Neural progenitor cell (in vitro differentiated cells): ENCODE data around the gene RTRAF. TPM values are rescaled to one million over a fixed set of nuclear protein-coding genes. Genes with fewer than 3 reads are reported as not detected.

Source experiments
- DNase-seq: peaks from one replicate; pipeline ENCODE4 v3.0.0-alpha.2; 2016; ENCODE audit warnings: low spot score
- H2AFZ ChIP-seq: fragments of 200-600 bp; sonication (generic); replicated peaks from 2 replicates; pipeline ENCODE4 v1.6.1; 2016; ENCODE audit warnings: antibody characterized with exemption
- H3F3A ChIP-seq: fragments of 200-600 bp; sonication (generic); 2 replicates; pipeline ENCODE4 v1.6.1; 2016; ENCODE audit warnings: antibody characterized with exemption, low read depth
- H3K27ac ChIP-seq: fragments of 200-600 bp; sonication (generic); 2 replicates; pipeline ENCODE4 v1.5.1; 2016; ENCODE audit warnings: mild to moderate bottlenecking
- H3K27me3 ChIP-seq: fragments of 200-600 bp; sonication (generic); 2 replicates; pipeline ENCODE4 v1.6.1; 2016; ENCODE audit warnings: mild to moderate bottlenecking, moderate library complexity
- H3K36me3 ChIP-seq: fragments of 200-600 bp; sonication (generic); 2 replicates; pipeline ENCODE4 v1.5.1; 2016
- H3K4me1 ChIP-seq: fragments of 200-600 bp; sonication (generic); 2 replicates; pipeline ENCODE4 v1.6.1; 2016; ENCODE audit warnings: mixed run types
- H3K4me2 ChIP-seq: fragments of 200-600 bp; sonication (generic); 2 replicates; pipeline ENCODE4 v1.6.1; 2016
- H3K4me3 ChIP-seq: fragments of 200-600 bp; sonication (generic); 2 replicates; pipeline ENCODE4 v1.5.1; 2016
- H3K79me2 ChIP-seq: fragments of 200-600 bp; sonication (generic); 2 replicates; pipeline ENCODE4 v1.6.1; 2016; ENCODE audit warnings: low read depth
- H3K9ac ChIP-seq: fragments of 200-600 bp; sonication (generic); 2 replicates; pipeline ENCODE4 v1.6.1; 2016
- H3K9me3 ChIP-seq: fragments of 200-600 bp; sonication (generic); 2 replicates; pipeline ENCODE4 v1.5.1; 2016; ENCODE audit warnings: low read depth
- H4K20me1 ChIP-seq: fragments of 200-600 bp; sonication (generic); 2 replicates; pipeline ENCODE4 v1.6.1; 2016; ENCODE audit warnings: low read depth
- H3K27ac Mint-ChIP-seq: 3 replicates; pipeline ENCODE4 v1.8.0; 2021; ENCODE audit warnings: mixed read lengths
- H3K27me3 Mint-ChIP-seq: 2 replicates; pipeline ENCODE4 v1.8.0; 2022; ENCODE audit warnings: low read depth, mild to moderate bottlenecking, inconsistent platforms, moderate library complexity, mixed read lengths; ENCODE audit not compliant: insufficient read depth
- H3K36me3 Mint-ChIP-seq: 3 replicates; pipeline ENCODE4 v1.8.0; 2021; ENCODE audit warnings: mixed read lengths
- H3K4me1 Mint-ChIP-seq: 3 replicates; pipeline ENCODE4 v1.8.0; 2021; ENCODE audit warnings: mixed read lengths
- H3K4me3 Mint-ChIP-seq: 3 replicates; pipeline ENCODE4 v1.8.0; 2021; ENCODE audit warnings: mild to moderate bottlenecking, moderate library complexity, mixed read lengths
- H3K9me3 Mint-ChIP-seq: 3 replicates; pipeline ENCODE4 v1.8.0; 2020; ENCODE audit warnings: mixed read lengths
- CTCF ChIP-seq: fragments of 200-600 bp; sonication (generic); IDR thresholded peaks from 2 replicates; pipeline ENCODE4 v1.5.1; 2017; ENCODE audit warnings: antibody characterized with exemption, mild to moderate bottlenecking
- EZH2 ChIP-seq: fragments of 200-600 bp; sonication (generic); IDR thresholded peaks from 2 replicates; pipeline ENCODE4 v1.6.1; 2017; ENCODE audit warnings: antibody characterized with exemption, mild to moderate bottlenecking, moderate library complexity
- EZH2phosphoT487 ChIP-seq: fragments of 200-600 bp; sonication (generic); IDR thresholded peaks from 2 replicates; pipeline ENCODE4 v1.6.1; 2017; ENCODE audit warnings: antibody characterized with exemption
- total RNA-seq: library from RNA; depleted of rRNA; stranded (reverse); fragments of >200 nt; gene quantifications from 2 replicates; pipeline ENCODE4 v1.2.3, GENCODE V29; 2015; ENCODE audit warnings: low replicate concordance

RTRAF gene
- total RNA-seq, 1 donor from 2014 or later: 414 TPM

GRCh38 chr14:52025310-52025709 is 36.0 kb downstream of the RTRAF start:
- Mint-ChIP-seq H3K36me3 (no peaks in the 10 kb centered on the region), H3K27me3 (peaks cover 2% of the 10 kb centered on the region), H3K27ac (no peak overlapping the region), H3K4me3 (no peak overlapping the region), H3K4me1 (no peaks in the 10 kb centered on the region), H3K9me3 (peaks cover 2% of the 10 kb centered on the region)
- Histone ChIP-seq H3K4me1 (peaks cover 15% of the 10 kb centered on the region), H3K27ac (no peak overlapping the region), H3K4me3 (no peak overlapping the region), H3K36me3 (no peaks in the 10 kb centered on the region), H3F3A (no peaks in the 10 kb centered on the region), H4K20me1 (no peaks in the 10 kb centered on the region), H3K4me2 (no peak overlapping the region), H3K27me3 (no peaks in the 10 kb centered on the region), H3K79me2 (no peaks in the 10 kb centered on the region), H2AFZ (no peak overlapping the region), H3K9ac (no peak overlapping the region), H3K9me3 (no peaks in the 10 kb centered on the region)
- DNase-seq: no peak
- TF ChIP-seq CTCF (no peak), EZH2 (no peak), EZH2phosphoT487 (no peak)

GRCh38 chr14:52026017-52026660 is 36.8 kb downstream of the RTRAF start:
- Mint-ChIP-seq H3K27ac (no peak overlapping the region), H3K27me3 (peaks cover 2% of the 10 kb centered on the region), H3K4me3 (no peak overlapping the region), H3K36me3 (no peaks in the 10 kb centered on the region), H3K4me1 (no peaks in the 10 kb centered on the region), H3K9me3 (peaks cover 2% of the 10 kb centered on the region)
- peaks cover 7% of the 10 kb centered on the region for H3K4me1 ChIP-seq
- no peak overlapping the region for H3K27ac ChIP-seq
- TF ChIP-seq EZH2 (no peak), EZH2phosphoT487 (no peak), CTCF (no peak)
- H3K79me2 ChIP-seq: no peaks in the 10 kb centered on the region
- H3K4me2 ChIP-seq: no peak overlapping the region
- no peaks in the 10 kb centered on the region for H3K27me3 ChIP-seq
- no peak overlapping the region for H3K4me3 ChIP-seq
- H2AFZ ChIP-seq: no peak overlapping the region
- H3K9ac ChIP-seq: no peak overlapping the region
- H4K20me1 ChIP-seq: no peaks in the 10 kb centered on the region
- DNase-seq: no peak
- H3K36me3 ChIP-seq: no peaks in the 10 kb centered on the region
- H3F3A ChIP-seq: no peaks in the 10 kb centered on the region
- no peaks in the 10 kb centered on the region for H3K9me3 ChIP-seq

- Mint-ChIP-seq H3K36me3 (no peaks in the 10 kb centered on the region), H3K4me3 (no peak overlapping the region), H3K27ac (no peak overlapping the region), H3K9me3 (peaks cover 2% of the 10 kb centered on the region), H3K27me3 (peaks cover 2% of the 10 kb centered on the region), H3K4me1 (peaks cover 5% of the 10 kb centered on the region)
- TF ChIP-seq EZH2phosphoT487 (no peak), CTCF (no peak), EZH2 (no peak)
- Histone ChIP-seq H3F3A (no peaks in the 10 kb centered on the region), H3K27me3 (no peaks in the 10 kb centered on the region), H3K27ac (no peak overlapping the region), H3K4me3 (no peak overlapping the region), H4K20me1 (no peaks in the 10 kb centered on the region), H3K9ac (no peak overlapping the region), H3K9me3 (no peaks in the 10 kb centered on the region), H3K4me2 (no peak overlapping the region), H3K4me1 (no peaks in the 10 kb centered on the region), H2AFZ (no peak overlapping the region), H3K36me3 (no peaks in the 10 kb centered on the region), H3K79me2 (no peaks in the 10 kb centered on the region)
- no peak for DNase-seq
Observed at GRCh38 chr14:52026901-52027300, 37.6 kb downstream of the RTRAF start.
